KMS-11 (cell line): Measurements from ENCODE around the gene UPF1.

ENCODE experiments used
- H2AFZ ChIP-seq: fragments of 200-600 bp; sonication (generic); 2 replicates; pipeline ENCODE4 v1.6.1; 2016; ENCODE audit warnings: antibody characterized with exemption, mixed run types, low read depth
- H3K27ac ChIP-seq: fragments of 200-600 bp; sonication (generic); 2 replicates; pipeline ENCODE4 v1.6.1; 2016; ENCODE audit warnings: mild to moderate bottlenecking, mixed run types
- H3K27me3 ChIP-seq: fragments of 200-600 bp; sonication (generic); 2 replicates; pipeline ENCODE4 v1.6.1; 2017; ENCODE audit warnings: mild to moderate bottlenecking, low read depth, mixed run types, moderate library complexity; ENCODE audit not compliant: insufficient read depth
- H3K36me3 ChIP-seq: fragments of 200-600 bp; sonication (generic); 2 replicates; pipeline ENCODE4 v1.6.1; 2017; ENCODE audit warnings: mild to moderate bottlenecking, mixed run types; ENCODE audit not compliant: insufficient read depth
- H3K4me1 ChIP-seq: fragments of 200-600 bp; sonication (generic); 2 replicates; pipeline ENCODE4 v1.6.1; 2016; ENCODE audit warnings: mild to moderate bottlenecking, low read depth, mixed run types; ENCODE audit not compliant: poor library complexity, severe bottlenecking
- H3K4me2 ChIP-seq: fragments of 200-600 bp; sonication (generic); 2 replicates; pipeline ENCODE4 v1.7.0; 2016; ENCODE audit warnings: mild to moderate bottlenecking, mixed run types
- H3K4me3 ChIP-seq: fragments of 200-600 bp; sonication (generic); IDR thresholded peaks from 2 replicates; pipeline ENCODE4 v1.6.1; 2017; ENCODE audit warnings: low read depth, low read length, mixed read lengths; ENCODE audit not compliant: insufficient read depth
- H3K79me2 ChIP-seq: fragments of 200-600 bp; sonication (generic); 2 replicates; pipeline ENCODE4 v1.6.1; 2016; ENCODE audit warnings: low read depth, mixed run types; ENCODE audit not compliant: insufficient read depth
- H3K9ac ChIP-seq: fragments of 200-600 bp; sonication (generic); 2 replicates; pipeline ENCODE4 v1.6.1; 2016; ENCODE audit warnings: mild to moderate bottlenecking, mixed run types
- H4K20me1 ChIP-seq: fragments of 200-600 bp; sonication (generic); 2 replicates; pipeline ENCODE4 v1.6.1; 2016; ENCODE audit warnings: mild to moderate bottlenecking, mixed run types; ENCODE audit not compliant: insufficient read depth
- CTCF ChIP-seq: fragments of 200-600 bp; sonication (generic); conservative IDR thresholded peaks from 2 replicates; pipeline ENCODE4 v1.6.1; 2017; ENCODE audit warnings: low read depth, mild to moderate bottlenecking, antibody characterized with exemption, low read length, moderate library complexity, mixed read lengths

UPF1 gene

DNA sequence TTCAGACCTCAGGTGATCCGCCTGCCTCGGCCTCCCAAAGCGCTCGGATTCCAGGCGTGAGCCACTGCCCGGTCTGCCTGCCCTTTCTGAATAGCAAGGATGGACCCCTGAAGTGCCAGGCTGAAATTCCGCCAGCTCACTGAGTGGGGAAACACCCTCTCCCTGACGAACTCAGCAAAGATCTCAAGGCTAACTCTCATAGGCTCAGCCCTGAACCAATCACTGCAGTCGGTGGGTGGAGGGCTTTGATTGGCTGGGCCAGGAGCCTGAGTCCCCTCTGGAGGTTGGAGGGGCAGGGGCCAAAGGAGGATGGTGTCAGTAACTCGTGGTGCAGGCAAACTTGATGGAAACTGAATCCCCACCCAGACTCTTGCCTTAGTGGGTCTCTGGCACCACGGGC lies 29.4 kb upstream of the UPF1 start:
- H3K9ac ChIP-seq: no peak overlapping the region
- no peaks in the 10 kb centered on the region for H4K20me1 ChIP-seq
- no peak overlapping the region for H3K4me2 ChIP-seq
- no peak overlapping the region for H2AFZ ChIP-seq
- H3K27ac ChIP-seq: no peak overlapping the region
- no peaks in the 10 kb centered on the region for H3K79me2 ChIP-seq
- no peaks in the 10 kb centered on the region for H3K36me3 ChIP-seq
- H3K27me3 ChIP-seq: peaks cover 23% of the 10 kb centered on the region
- H3K4me3 ChIP-seq: no peak overlapping the region
- H3K4me1 ChIP-seq: no peaks in the 10 kb centered on the region
- no peak for TF ChIP-seq CTCF

GRCh38 chr19:18803550-18804138 lies 28.1 kb upstream of the UPF1 start:
- no peak overlapping the region for H2AFZ ChIP-seq
- H3K27me3 ChIP-seq: peaks cover 21% of the 10 kb centered on the region
- TF ChIP-seq CTCF: no peak
- H3K9ac ChIP-seq: no peak overlapping the region
- H3K27ac ChIP-seq: no peak overlapping the region
- H3K36me3 ChIP-seq: no peaks in the 10 kb centered on the region
- H3K4me1 ChIP-seq: no peaks in the 10 kb centered on the region
- H3K4me3 ChIP-seq: no peak overlapping the region
- H4K20me1 ChIP-seq: no peaks in the 10 kb centered on the region
- H3K4me2 ChIP-seq: no peak overlapping the region
- no peaks in the 10 kb centered on the region for H3K79me2 ChIP-seq

GRCh38 chr19:18804139-18804601 lies 27.6 kb upstream of the UPF1 start:
- H3K9ac ChIP-seq: no peak overlapping the region
- no peak overlapping the region for H3K4me2 ChIP-seq
- no peaks in the 10 kb centered on the region for H4K20me1 ChIP-seq
- H3K27me3 ChIP-seq: peaks cover 26% of the 10 kb centered on the region
- no peaks in the 10 kb centered on the region for H3K4me1 ChIP-seq
- no peak overlapping the region for H2AFZ ChIP-seq
- no peaks in the 10 kb centered on the region for H3K36me3 ChIP-seq
- H3K27ac ChIP-seq: no peak overlapping the region
- no peak for TF ChIP-seq CTCF
- no peak overlapping the region for H3K4me3 ChIP-seq
- no peaks in the 10 kb centered on the region for H3K79me2 ChIP-seq

GRCh38 chr19:18804643-18805042 lies 27.1 kb upstream of the UPF1 start:
- H3K36me3 ChIP-seq: no peaks in the 10 kb centered on the region
- no peak overlapping the region for H3K4me3 ChIP-seq
- H2AFZ ChIP-seq: no peak overlapping the region
- H3K27ac ChIP-seq: no peak overlapping the region
- no peak overlapping the region for H3K4me2 ChIP-seq
- H4K20me1 ChIP-seq: no peaks in the 10 kb centered on the region
- TF ChIP-seq CTCF: no peak
- H3K79me2 ChIP-seq: no peaks in the 10 kb centered on the region
- H3K4me1 ChIP-seq: no peaks in the 10 kb centered on the region
- peaks cover 28% of the 10 kb centered on the region for H3K27me3 ChIP-seq
- H3K9ac ChIP-seq: no peak overlapping the region
